GM23248 (cell line): ENCODE data around the gene FOXK1. TPM values are rescaled to one million over a fixed set of nuclear protein-coding genes. Genes with fewer than 3 reads are reported as not detected.

Experiments used
- DNase-seq: peaks from one replicate; pipeline ENCODE4 v3.0.0-alpha.2; 2015
- H2AFZ ChIP-seq: fragments of 200-600 bp; sonication (generic); 2 replicates; pipeline ENCODE4 v1.6.1; 2016; ENCODE audit warnings: antibody characterized with exemption
- H3F3A ChIP-seq: fragments of 200-600 bp; sonication (generic); 2 replicates; pipeline ENCODE4 v1.6.1; 2016; ENCODE audit warnings: mild to moderate bottlenecking, antibody characterized with exemption, mixed run types; ENCODE audit not compliant: insufficient read depth
- H3K27ac ChIP-seq: fragments of 200-600 bp; sonication (generic); 2 replicates; pipeline ENCODE4 v1.5.1; 2016; ENCODE audit warnings: mild to moderate bottlenecking
- H3K27me3 ChIP-seq: fragments of 200-600 bp; sonication (generic); replicated peaks from 2 replicates; pipeline ENCODE4 v1.6.1; 2016; ENCODE audit warnings: mild to moderate bottlenecking; ENCODE audit not compliant: insufficient read depth
- H3K36me3 ChIP-seq: fragments of 200-600 bp; sonication (generic); 2 replicates; pipeline ENCODE4 v1.6.1; 2016; ENCODE audit warnings: low read depth, mild to moderate bottlenecking
- H3K4me1 ChIP-seq: fragments of 200-600 bp; sonication (generic); 2 replicates; pipeline ENCODE4 v1.6.1; 2016; ENCODE audit warnings: mild to moderate bottlenecking; ENCODE audit not compliant: insufficient read depth
- H3K4me2 ChIP-seq: fragments of 200-600 bp; sonication (generic); one replicate; pipeline ENCODE4 v1.6.1; 2016; ENCODE audit warnings: mild to moderate bottlenecking; ENCODE audit not compliant: unreplicated experiment
- H3K4me3 ChIP-seq: fragments of 200-600 bp; sonication (generic); 2 replicates; pipeline ENCODE4 v1.5.1; 2016; ENCODE audit warnings: mild to moderate bottlenecking
- H3K79me2 ChIP-seq: fragments of 200-600 bp; sonication (generic); 2 replicates; pipeline ENCODE4 v1.6.1; 2016; ENCODE audit warnings: mild to moderate bottlenecking; ENCODE audit not compliant: insufficient read depth
- H3K9ac ChIP-seq: fragments of 200-600 bp; sonication (generic); 2 replicates; pipeline ENCODE4 v1.6.1; 2016; ENCODE audit warnings: mild to moderate bottlenecking
- H3K9me2 ChIP-seq: fragments of 200-600 bp; sonication (generic); 2 replicates; pipeline ENCODE4 v1.6.1; 2016; ENCODE audit warnings: mixed run types, mild to moderate bottlenecking, moderate library complexity; ENCODE audit not compliant: insufficient read depth
- H3K9me3 ChIP-seq: fragments of 200-600 bp; sonication (generic); one replicate; pipeline ENCODE4 v1.6.1; 2017; ENCODE audit warnings: low read depth
- H4K20me1 ChIP-seq: fragments of 200-600 bp; sonication (generic); 2 replicates; pipeline ENCODE4 v1.6.0; 2016; ENCODE audit not compliant: insufficient read depth
- EZH2 ChIP-seq: fragments of 200-600 bp; sonication (generic); IDR thresholded peaks from 2 replicates; pipeline ENCODE4 v1.6.1; 2018; ENCODE audit warnings: antibody characterized with exemption, mild to moderate bottlenecking; ENCODE audit not compliant: insufficient read depth, poor library complexity, severe bottlenecking
- EZH2phosphoT487 ChIP-seq: fragments of 200-600 bp; sonication (generic); IDR thresholded peaks from 2 replicates; pipeline ENCODE4 v1.6.1; 2018; ENCODE audit warnings: antibody characterized with exemption, moderate library complexity, mild to moderate bottlenecking, low read depth; ENCODE audit not compliant: insufficient read depth
- WGBS, 2 experiments: methylation state at CpG; one replicate each; pipeline ENCODE4 v1.1.6; 2015 to 2017; ENCODE audit warnings: low lambda C conversion rate in 2 of 2, low coverage in 1 of 2; ENCODE audit errors: missing lambda C conversion rate in 2 of 2; 5-methylcytosine and 5-hydroxymethylcytosine counted together
- in situ Hi-C: fragments of 300-500 bp; cut with MboI; formaldehyde crosslinking; loops from 2 replicates; pipeline ENCODE4 v1.15.0; 2020
- polyA plus RNA-seq: library from polyadenylated mRNA; unstranded; fragments of >200 nt; fragmentation: Nextera tagmentation; extraction: Ambion mirVana; gene quantifications from 2 replicates; pipeline ENCODE4 v1.2.1, GENCODE V29; 2016
- total RNA-seq: library from RNA; depleted of rRNA; stranded (reverse); fragments of >200 nt; shearing (Covaris generic); gene quantifications from 2 replicates; pipeline ENCODE4 v1.2.3, GENCODE V29; 2014

Gene FOXK1
- total and polyA plus RNA-seq, 2 experiments from 2014 or later: 8.5 to 16.4 TPM

DNA sequence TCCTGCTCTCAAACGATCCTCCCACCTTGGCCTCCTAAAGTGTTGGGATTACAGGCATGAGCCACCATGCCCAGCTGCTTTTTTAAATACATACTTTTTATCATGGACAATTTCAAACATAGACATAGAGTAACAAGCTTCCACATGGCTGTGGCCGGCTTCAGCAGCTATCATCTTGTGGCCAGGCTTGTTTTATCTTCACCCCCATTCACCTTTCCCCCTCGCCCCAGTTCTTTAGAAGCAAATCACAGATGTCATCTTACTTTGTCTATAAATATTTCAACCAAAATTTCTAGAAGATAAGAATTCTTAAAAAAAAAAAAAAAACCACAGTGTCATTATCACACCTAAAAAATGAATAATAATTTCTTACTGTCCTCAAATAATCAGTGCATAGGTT, 5.9 kb downstream of the FOXK1 start:
- no peak for DNase-seq
- Histone ChIP-seq H2AFZ (no peak overlapping the region), H3K36me3 (no peaks in the 10 kb centered on the region), H3K9ac (no peak overlapping the region), H3K4me1 (peaks cover 41% of the 10 kb centered on the region), H3K4me2 (no peak overlapping the region), H4K20me1 (no peaks in the 10 kb centered on the region), H3K27me3 (no peaks in the 10 kb centered on the region), H3K9me2 (no peaks in the 10 kb centered on the region), H3K9me3 (no peaks in the 10 kb centered on the region), H3F3A (peaks cover 20% of the 10 kb centered on the region), H3K4me3 (no peak overlapping the region), H3K79me2 (peaks cover 100% of the 10 kb centered on the region), H3K27ac (no peak overlapping the region)
- TF ChIP-seq EZH2 (no peak), EZH2phosphoT487 (no peak)
- in situ Hi-C loops: no loop called here
- WGBS, 2 experiments: 95 to 97% methylated on average over 3 of the region's 3 CpGs

DNA sequence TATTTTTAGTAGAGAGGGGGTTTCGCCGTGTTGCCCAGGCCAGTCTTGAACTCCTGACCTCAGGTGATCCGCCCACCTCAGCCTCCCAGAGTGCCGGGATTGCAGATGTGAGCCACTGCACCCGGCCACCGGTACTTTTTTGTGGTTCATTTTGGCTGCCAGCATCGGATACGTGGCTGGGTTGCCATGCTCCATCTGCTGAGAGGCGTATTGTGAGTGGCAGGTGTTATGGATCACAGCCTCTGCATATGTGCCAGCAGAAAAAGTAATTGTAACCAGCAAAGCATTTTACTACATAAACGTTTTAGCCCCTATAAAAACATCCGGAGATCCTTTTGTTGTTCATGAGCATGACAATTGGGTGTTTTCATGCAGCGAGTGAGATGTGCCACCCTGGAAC, 7.1 kb downstream of the FOXK1 start:
- peaks cover 24% of the 10 kb centered on the region for H3F3A ChIP-seq
- H3K4me1 ChIP-seq: peaks cover 52% of the 10 kb centered on the region
- H3K27ac ChIP-seq: 0 out of 2 replicates have a peak overlapping the region, but pooled peaks have one; percentile 99
- H3K4me3 ChIP-seq: no peak overlapping the region
- H3K4me2 ChIP-seq: no peak overlapping the region
- H3K9ac ChIP-seq: peak overlapping the region; percentile 89; the same call in 1 of the 2 replicates
- H3K27me3 ChIP-seq: no peaks in the 10 kb centered on the region
- H3K79me2 ChIP-seq: peaks cover 100% of the 10 kb centered on the region
- H3K9me2 ChIP-seq: no peaks in the 10 kb centered on the region
- H3K36me3 ChIP-seq: no peaks in the 10 kb centered on the region
- TF ChIP-seq EZH2phosphoT487 (no peak), EZH2 (no peak)
- H3K9me3 ChIP-seq: no peaks in the 10 kb centered on the region
- no peaks in the 10 kb centered on the region for H4K20me1 ChIP-seq
- in situ Hi-C loops: no loop called here
- 60 to 66% methylated on average over 12 of the region's 12 CpGs for WGBS, 2 experiments
- no peak overlapping the region for H2AFZ ChIP-seq
- no peak for DNase-seq

DNA sequence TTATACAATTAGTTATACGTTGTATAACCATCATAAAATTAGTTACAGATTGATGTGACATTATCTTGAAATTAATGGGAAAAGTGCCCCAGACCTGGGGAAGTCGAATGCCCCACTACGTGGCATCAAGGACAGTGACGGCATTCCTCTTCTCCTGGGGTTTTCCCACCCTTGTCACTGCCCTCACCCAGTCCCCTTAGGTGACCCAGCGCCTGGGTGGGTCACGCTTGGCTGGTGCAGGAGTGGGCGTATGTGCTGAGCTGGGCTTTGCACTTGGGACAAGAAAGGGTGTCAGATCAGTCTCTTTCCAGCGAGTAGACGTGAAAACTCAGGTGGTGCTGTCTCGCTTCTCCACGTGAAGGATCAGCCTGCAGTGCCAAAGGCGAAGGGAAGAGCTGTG, 7.6 kb downstream of the FOXK1 start:
- TF ChIP-seq EZH2phosphoT487 (no peak), EZH2 (no peak)
- Histone ChIP-seq H3F3A (peaks cover 24% of the 10 kb centered on the region), H3K27me3 (no peaks in the 10 kb centered on the region), H3K4me2 (peak overlapping the region; percentile 86), H3K9me3 (no peaks in the 10 kb centered on the region), H2AFZ (no peak overlapping the region), H3K27ac (peak overlapping the region; percentile 99), H3K4me3 (peak overlapping the region; percentile 62), H3K9me2 (no peaks in the 10 kb centered on the region), H4K20me1 (no peaks in the 10 kb centered on the region), H3K79me2 (peaks cover 99% of the 10 kb centered on the region), H3K36me3 (no peaks in the 10 kb centered on the region), H3K9ac (peak overlapping the region; percentile 89), H3K4me1 (peaks cover 52% of the 10 kb centered on the region)
- DNase-seq: peak; percentile 36
- in situ Hi-C loops: no loop called here
- WGBS, 2 experiments: 24 to 26% methylated on average over 12 of the region's 12 CpGs

DNA sequence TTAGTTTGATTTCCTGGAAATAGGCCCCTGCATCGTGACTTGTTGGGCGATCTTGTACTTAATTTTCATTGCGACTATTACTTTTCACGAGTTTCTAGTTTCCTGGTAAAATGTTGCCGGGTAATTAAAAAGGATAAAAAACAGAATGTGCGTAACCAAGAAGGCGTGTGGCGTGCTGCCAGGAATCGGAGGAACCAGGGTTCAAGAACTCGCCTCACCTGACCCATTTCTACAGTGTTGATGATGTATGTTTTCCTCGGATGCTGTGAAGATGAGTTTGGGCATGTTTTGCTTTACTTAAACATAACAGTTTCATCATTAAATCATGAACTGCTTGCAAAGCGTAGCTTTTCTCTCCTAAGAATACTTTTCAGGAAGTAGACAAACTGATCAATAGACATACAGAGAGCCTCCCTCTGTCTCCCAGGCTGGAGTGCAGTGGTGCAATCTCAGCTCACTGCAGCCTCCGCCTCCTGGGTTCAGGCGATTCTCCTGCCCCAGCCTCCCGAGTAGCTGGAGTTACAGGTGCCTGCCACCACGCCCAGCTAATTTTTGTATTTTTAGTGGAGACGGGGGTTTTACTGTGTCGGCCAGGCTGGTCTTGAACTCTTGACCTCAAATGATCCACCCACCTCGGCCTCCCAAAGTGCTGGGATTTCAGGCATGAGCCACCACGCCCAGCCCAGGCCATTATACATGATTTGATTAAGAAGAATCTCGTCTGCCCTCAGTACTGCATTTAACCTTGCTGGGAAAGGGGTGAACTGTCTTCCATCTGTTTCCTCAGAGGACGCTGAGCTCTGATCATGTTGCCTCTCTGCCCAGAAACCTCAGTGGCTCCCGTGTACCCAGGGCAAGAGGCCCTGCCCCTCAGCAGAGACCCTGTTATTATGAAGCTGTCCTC, 9.1 kb downstream of the FOXK1 start:
- no peaks in the 10 kb centered on the region for H4K20me1 ChIP-seq
- in situ Hi-C loops: no loop called here

More for the DNA sequence above, 9.1 kb downstream of the FOXK1 start:
- TF ChIP-seq EZH2: no peak
- no peak for TF ChIP-seq EZH2phosphoT487
- Histone ChIP-seq H3K4me1 (peaks cover 57% of the 10 kb centered on the region), H3K27ac (peak overlapping the region; percentile 99), H3K9me2 (no peaks in the 10 kb centered on the region), H3K9me3 (no peaks in the 10 kb centered on the region), H3K9ac (peak overlapping the region; percentile 89), H3K36me3 (no peaks in the 10 kb centered on the region), H2AFZ (no peak overlapping the region), H3F3A (peaks cover 32% of the 10 kb centered on the region), H3K4me2 (peak overlapping the region; percentile 86), H3K4me3 (peak overlapping the region; percentile 62), H3K79me2 (peaks cover 94% of the 10 kb centered on the region), H3K27me3 (no peaks in the 10 kb centered on the region)
- peak; percentile 49 for DNase-seq
- WGBS, 2 experiments: 22 to 29% methylated on average over 23 of the region's 23 CpGs
